Measurements from ENCODE around the gene NDFIP2.

Gene NDFIP2

GRCh38 chr13:79529817-79530216 lies 48.9 kb downstream of the NDFIP2 start (continued):
- TF ChIP-seq PATZ1 (CRISPR knock-in tag; IDR thresholded peaks at IDR 0.05; ENCODE audit: borderline replicate concordance) (no peak), ZFP3 (CRISPR knock-in tag; IDR thresholded peaks at IDR 0.05) (no peak), TCF4 (CRISPR knock-in tag; IDR thresholded peaks at IDR 0.05; ENCODE audit: borderline replicate concordance) (no peak), ZNF8 (CRISPR knock-in tag; IDR thresholded peaks at IDR 0.05) (no peak), GLIS3 (CRISPR knock-in tag; IDR thresholded peaks at IDR 0.05) (no peak), ESRRG (CRISPR knock-in tag; IDR thresholded peaks at IDR 0.05) (no peak)

GRCh38 chr13:79530270-79530669 lies 49.3 kb downstream of the NDFIP2 start:
- no peak for ATAC-seq
- TF ChIP-seq CSDC2 (CRISPR knock-in tag; IDR thresholded peaks at IDR 0.05) (no peak), ZNF8 (CRISPR knock-in tag; IDR thresholded peaks at IDR 0.05) (no peak), RARB (CRISPR knock-in tag; IDR thresholded peaks at IDR 0.05) (no peak), BACH2 (CRISPR knock-in tag; IDR thresholded peaks at IDR 0.05; ENCODE audit: borderline replicate concordance) (no peak), ZNF565 (CRISPR knock-in tag; conservative IDR thresholded peaks at IDR 0.05; ENCODE audit: low read depth) (no peak), GLIS3 (CRISPR knock-in tag; IDR thresholded peaks at IDR 0.05) (no peak), PPARA (CRISPR knock-in tag; IDR thresholded peaks at IDR 0.05; ENCODE audit: borderline replicate concordance) (no peak), ZFP30 (CRISPR knock-in tag; IDR thresholded peaks at IDR 0.05) (no peak), ISL1 (CRISPR knock-in tag; IDR thresholded peaks at IDR 0.05) (no peak), PATZ1 (CRISPR knock-in tag; IDR thresholded peaks at IDR 0.05; ENCODE audit: borderline replicate concordance) (no peak), TCF4 (CRISPR knock-in tag; IDR thresholded peaks at IDR 0.05; ENCODE audit: borderline replicate concordance) (no peak)

GRCh38 chr13:79531542-79532254 lies 50.7 kb downstream of the NDFIP2 start:
- no peak for ATAC-seq
- TF ChIP-seq CREB5 (CRISPR knock-in tag; IDR thresholded peaks at IDR 0.05; ENCODE audit: low read depth) (no peak), BACH2 (CRISPR knock-in tag; IDR thresholded peaks at IDR 0.05; ENCODE audit: borderline replicate concordance) (no peak), PPARA (CRISPR knock-in tag; IDR thresholded peaks at IDR 0.05; ENCODE audit: borderline replicate concordance) (no peak), ESRRG (CRISPR knock-in tag; IDR thresholded peaks at IDR 0.05) (no peak), CSRNP3 (CRISPR knock-in tag; IDR thresholded peaks at IDR 0.05) (no peak), SNAI2 (CRISPR knock-in tag; IDR thresholded peaks at IDR 0.05) (no peak), TOX (CRISPR knock-in tag; IDR thresholded peaks at IDR 0.05; ENCODE audit: borderline replicate concordance) (no peak), OSR1 (CRISPR knock-in tag; IDR thresholded peaks at IDR 0.05) (no peak), PATZ1 (CRISPR knock-in tag; IDR thresholded peaks at IDR 0.05; ENCODE audit: borderline replicate concordance) (no peak), POU6F1 (CRISPR knock-in tag; IDR thresholded peaks at IDR 0.05; ENCODE audit: borderline replicate concordance, low read depth) (no peak), TSHZ2 (CRISPR knock-in tag; IDR thresholded peaks at IDR 0.05) (no peak), ZFP3 (CRISPR knock-in tag; IDR thresholded peaks at IDR 0.05) (no peak)
